Fibroblast of pulmonary artery (primary cell): Measurements from ENCODE around the gene EPB41L4B.
"Not testable (repeated sequence)": the region's sequence is repeated elsewhere in the genome, so short reads cannot be mapped to it uniquely, and the experiment has no call there.

ENCODE experiments used
- DNase-seq: peaks from one replicate; pipeline ENCODE4 v3.0.0-alpha.2; 2010; ENCODE audit warnings: low read depth
- H3K4me3 ChIP-seq: replicated peaks from 2 replicates; pipeline ENCODE4 v1.5.1; 2011; ENCODE audit warnings: low read depth, mild to moderate bottlenecking, control low read depth, low read length, moderate library complexity
- TF ChIP-seq, protein P1 (sequence below): IDR thresholded peaks from 2 replicates; pipeline ENCODE4 v1.5.1; 2011; ENCODE audit warnings: mild to moderate bottlenecking, control low read depth, low read length, inconsistent platforms; ENCODE audit errors: missing control alignments

Gene EPB41L4B

DNA sequence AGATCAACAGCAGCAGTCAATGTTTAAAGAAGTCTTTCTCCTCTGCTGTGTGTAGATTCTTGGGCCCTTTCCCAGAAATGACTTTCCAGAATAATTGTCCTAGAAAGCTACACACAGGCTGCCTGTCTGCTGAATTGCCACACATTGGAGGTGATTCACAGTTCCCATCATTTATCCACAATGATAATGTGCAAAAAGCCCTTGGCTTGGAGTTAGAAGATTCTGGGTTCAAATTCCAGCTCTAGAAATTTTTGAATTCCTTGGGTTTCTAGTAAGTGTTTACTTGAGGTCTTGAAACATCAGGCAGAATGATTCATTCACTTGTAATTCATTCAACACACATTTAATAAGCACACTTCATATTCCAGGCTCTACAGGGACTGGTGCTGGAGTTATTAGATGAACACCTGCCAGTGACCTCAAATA, 28.6 kb upstream of the EPB41L4B start:
- TF ChIP-seq, protein P1, sequence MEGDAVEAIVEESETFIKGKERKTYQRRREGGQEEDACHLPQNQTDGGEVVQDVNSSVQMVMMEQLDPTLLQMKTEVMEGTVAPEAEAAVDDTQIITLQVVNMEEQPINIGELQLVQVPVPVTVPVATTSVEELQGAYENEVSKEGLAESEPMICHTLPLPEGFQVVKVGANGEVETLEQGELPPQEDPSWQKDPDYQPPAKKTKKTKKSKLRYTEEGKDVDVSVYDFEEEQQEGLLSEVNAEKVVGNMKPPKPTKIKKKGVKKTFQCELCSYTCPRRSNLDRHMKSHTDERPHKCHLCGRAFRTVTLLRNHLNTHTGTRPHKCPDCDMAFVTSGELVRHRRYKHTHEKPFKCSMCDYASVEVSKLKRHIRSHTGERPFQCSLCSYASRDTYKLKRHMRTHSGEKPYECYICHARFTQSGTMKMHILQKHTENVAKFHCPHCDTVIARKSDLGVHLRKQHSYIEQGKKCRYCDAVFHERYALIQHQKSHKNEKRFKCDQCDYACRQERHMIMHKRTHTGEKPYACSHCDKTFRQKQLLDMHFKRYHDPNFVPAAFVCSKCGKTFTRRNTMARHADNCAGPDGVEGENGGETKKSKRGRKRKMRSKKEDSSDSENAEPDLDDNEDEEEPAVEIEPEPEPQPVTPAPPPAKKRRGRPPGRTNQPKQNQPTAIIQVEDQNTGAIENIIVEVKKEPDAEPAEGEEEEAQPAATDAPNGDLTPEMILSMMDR = no peak
- no peak overlapping the region for H3K4me3 ChIP-seq
- peak; percentile 91 for DNase-seq

- DNase-seq = no peak
- H3K4me3 ChIP-seq = no peak overlapping the region
- TF ChIP-seq, protein P1 = no peak
These were observed 26.0 kb upstream of the EPB41L4B start for GRCh38 chr9:109346904-109347303.

DNA sequence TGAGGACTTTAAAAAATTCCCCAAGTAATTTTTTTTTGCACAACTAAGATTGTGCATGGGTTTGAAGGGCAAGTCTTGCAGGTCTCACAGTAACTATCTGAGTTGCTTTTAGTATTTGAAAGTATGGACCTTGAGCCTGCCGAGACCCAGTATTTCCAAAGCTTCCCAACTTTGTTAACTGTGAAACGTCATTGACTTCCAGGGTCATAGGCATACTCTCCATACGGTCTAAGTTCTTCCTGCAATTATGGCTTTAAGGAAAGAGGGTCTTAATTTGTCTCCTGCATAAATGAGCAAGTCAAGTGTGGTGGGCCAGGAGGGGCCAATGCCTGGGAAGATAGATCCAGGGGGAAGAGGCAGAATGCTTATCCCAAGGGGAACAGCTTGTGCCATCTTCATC, 24.0 kb upstream of the EPB41L4B start:
- no peak for DNase-seq
- H3K4me3 ChIP-seq = no peak overlapping the region

GRCh38 chr9:109342878-109343277, 22.0 kb upstream of the EPB41L4B start:
- no peak overlapping the region for H3K4me3 ChIP-seq
- TF ChIP-seq, protein P1 = no peak
- no peak for DNase-seq

More for the DNA sequence above, 24.0 kb upstream of the EPB41L4B start:
- TF ChIP-seq, protein P1 = no peak

DNA sequence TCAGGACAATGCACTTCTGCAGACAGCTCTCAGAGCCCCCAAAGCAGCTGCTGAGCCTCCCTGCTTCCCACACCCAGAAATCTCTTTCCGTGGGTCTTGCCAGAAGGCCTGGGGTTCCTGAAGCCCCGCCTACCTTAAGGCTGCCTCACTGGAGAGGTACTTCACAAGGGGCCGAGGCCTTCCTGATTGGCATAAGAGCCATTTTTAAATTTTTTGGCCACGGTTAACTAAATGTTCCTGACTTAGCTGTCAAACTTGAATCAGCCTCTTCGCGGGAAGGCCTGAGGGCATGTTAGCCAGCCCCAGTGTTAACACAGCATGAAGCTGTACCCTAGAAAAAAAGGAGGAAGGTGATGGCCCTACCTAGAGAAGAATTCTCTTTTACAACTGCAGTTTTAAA, 20.7 kb upstream of the EPB41L4B start:
- TF ChIP-seq, protein P1 = no peak
- DNase-seq = no peak
- H3K4me3 ChIP-seq = no peak overlapping the region

- H3K4me3 ChIP-seq, DNase-seq: not testable (repeated sequence)
These were observed 20.1 kb upstream of the EPB41L4B start for GRCh38 chr9:109340979-109341378.

DNA sequence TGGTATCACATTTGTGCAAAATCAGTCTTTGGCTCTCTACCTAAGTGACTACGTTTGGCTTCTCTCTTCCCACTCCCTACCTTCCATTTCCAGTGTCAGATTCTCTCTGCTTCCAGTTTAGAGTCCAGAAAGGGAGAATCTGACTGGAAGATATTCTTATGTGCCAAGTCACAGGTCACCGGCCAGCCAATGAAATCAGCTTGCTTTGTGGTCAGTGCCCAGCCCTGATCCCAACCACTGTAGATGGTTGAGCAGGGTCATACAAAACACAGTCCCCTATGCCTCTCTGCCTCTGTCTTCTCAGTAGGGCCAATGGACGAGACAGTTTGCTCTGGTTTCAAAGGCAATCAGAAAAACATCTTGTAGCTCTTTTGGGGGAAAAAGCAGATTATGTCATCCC, 15.6 kb upstream of the EPB41L4B start:
- no peak overlapping the region for H3K4me3 ChIP-seq
- TF ChIP-seq, protein P1 = no peak
- DNase-seq = no peak
